Esophagus muscularis mucosa (tissue), 4 donors: ENCODE data around the gene P2RX5. TPM values are rescaled to one million over a fixed set of nuclear protein-coding genes. Genes with fewer than 3 reads are reported as not detected.
A peak's percentile ranks its signal among the peaks of the same experiment; 100 is the strongest.

Experiments used
- DNase-seq: peaks from one replicate; pipeline ENCODE4 v3.0.0-alpha.2; 2017; ENCODE audit errors: extremely low spot score
- H3K27ac ChIP-seq, 4 donors: fragments of 200-600 bp; sonication (generic); replicated peaks in 1 of 4; 1 replicate in 3 of 4; 2 replicates in 1 of 4; pipeline ENCODE4 v1.5.1; 2016 to 2019; ENCODE audit warnings: mild to moderate bottlenecking in 1 of 4
- H3K27me3 ChIP-seq, 4 donors: fragments of 200-600 bp; sonication (generic); one replicate each; pipeline versions ENCODE4 v1.5.1 to v1.6.0; 2016 to 2019
- H3K36me3 ChIP-seq, 4 donors: fragments of 200-600 bp; sonication (generic); one replicate each; pipeline ENCODE4 v1.5.1; 2016 to 2019
- H3K4me1 ChIP-seq, 4 donors: fragments of 200-600 bp; sonication (generic); one replicate each; pipeline ENCODE4 v1.5.1; 2016 to 2019
- H3K4me3 ChIP-seq, 4 donors: fragments of 200-600 bp; sonication (generic); 1 replicate in 2 of 4; 2 replicates in 2 of 4; pipeline ENCODE4 v1.5.1; 2016 to 2019; ENCODE audit warnings: mild to moderate bottlenecking in 4 of 4, moderate library complexity in 1 of 4
- H3K9me3 ChIP-seq, 4 donors: fragments of 200-600 bp; sonication (generic); 1 replicate in 3 of 4; 2 replicates in 1 of 4; pipeline ENCODE4 v1.5.1; 2016 to 2019
- CTCF ChIP-seq, 3 experiments: fragments of 200-600 bp in 2 of 3; fragments of 450-650 bp in 1 of 3; sonication (generic) in 2 of 3; IDR thresholded peaks; one replicate each; pipeline ENCODE4 v1.5.1; 2017 to 2019; ENCODE audit warnings: antibody characterized with exemption in 3 of 3, mild to moderate bottlenecking in 2 of 3, moderate library complexity in 1 of 3
- EP300 ChIP-seq: sonication (generic); formaldehyde crosslinking; IDR thresholded peaks from one replicate; pipeline ENCODE4 v1.6.1; 2017; ENCODE audit warnings: antibody characterized with exemption
- POLR2A ChIP-seq: fragments of 450-650 bp; IDR thresholded peaks from one replicate; pipeline ENCODE4 v1.6.1; 2017; ENCODE audit warnings: antibody characterized with exemption, moderate library complexity, mild to moderate bottlenecking, low read depth
- POLR2AphosphoS5 ChIP-seq, 2 donors: sonication (generic); formaldehyde crosslinking; IDR thresholded peaks; one replicate each; pipeline ENCODE4 v1.6.1; 2017; ENCODE audit warnings: antibody characterized with exemption in 2 of 2
- WGBS: methylation state at CpG from one replicate; pipeline ENCODE4 v1.1.5; 2018; 5-methylcytosine and 5-hydroxymethylcytosine counted together
- intact Hi-C: fragments of 100-400 bp; cut with DNase I; formaldehyde crosslinking; loops from one replicate; pipeline ENCODE4 v1.15.1; 2023
- total RNA-seq, 4 donors: library from RNA; depleted of rRNA; stranded (reverse); fragments of >200 nt; gene quantifications; one replicate each; pipeline versions ENCODE4 v1.1.0 to v1.2.1, GENCODE V29; 2016

P2RX5 gene
- total RNA-seq, 4 donors from 2014 or later, result 0.19 to 1.5 (median 1.0) TPM

DNA sequence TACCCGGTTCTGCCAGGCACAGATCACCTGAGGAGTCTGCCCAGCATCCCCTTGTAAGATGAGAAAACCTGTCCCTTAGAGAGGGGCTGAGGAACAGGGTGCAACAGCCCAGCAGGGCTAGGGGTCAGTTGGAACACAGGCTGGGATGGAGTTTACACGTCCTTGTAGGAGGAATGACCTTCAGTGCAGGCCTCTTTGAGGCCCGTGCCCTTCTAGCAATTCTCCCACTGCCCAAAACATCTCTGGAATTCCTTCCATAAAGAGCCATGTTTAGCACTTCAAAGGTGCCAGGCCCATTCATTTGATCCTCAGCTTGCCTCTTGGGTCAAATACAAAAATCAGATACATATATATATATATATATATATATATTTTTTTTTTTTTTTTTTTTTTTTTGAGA, 54.9 kb downstream of the P2RX5 start:
- no peak for DNase-seq
- H3K36me3 ChIP-seq, result peaks cover 0 to 58% (median 21%) of the 10 kb centered on the region in 4 donors
- H3K27ac ChIP-seq, result no peak overlapping the region
- WGBS, result 97% methylated on average over 3 of the region's 3 CpGs
- no peak for TF ChIP-seq CTCF (IDR thresholded peaks at IDR 0.05)
- no peak for TF ChIP-seq POLR2AphosphoS5 (IDR thresholded peaks at IDR 0.05)
- no peak for TF ChIP-seq EP300
- no peak for TF ChIP-seq POLR2A
- H3K4me1 ChIP-seq, result peaks cover 13 to 26% (median 15%) of the 10 kb centered on the region in 4 donors
- H3K27me3 ChIP-seq, result no peaks in the 10 kb centered on the region
- no peaks in the 10 kb centered on the region for H3K9me3 ChIP-seq
- intact Hi-C loops, result no loop called here
- no peak overlapping the region for H3K4me3 ChIP-seq

- DNase-seq, result no peak
- no peak overlapping the region for H3K27ac ChIP-seq
- H3K4me3 ChIP-seq, result no peak overlapping the region
- no peaks in the 10 kb centered on the region for H3K27me3 ChIP-seq
- H3K4me1 ChIP-seq, result peaks cover 20 to 27% (median 22%) of the 10 kb centered on the region in 4 donors
- 67% methylated on average over 7 of the region's 7 CpGs for WGBS
- no peaks in the 10 kb centered on the region for H3K9me3 ChIP-seq
- TF ChIP-seq POLR2AphosphoS5 (IDR thresholded peaks at IDR 0.05) (no peak), CTCF (IDR thresholded peaks at IDR 0.05) (no peak), POLR2A (no peak), EP300 (no peak)
- H3K36me3 ChIP-seq, result peaks cover 0 to 50% (median 19%) of the 10 kb centered on the region in 4 donors
- intact Hi-C loops, result no loop called here
These were observed 55.9 kb downstream of the P2RX5 start for GRCh38 chr17:3639981-3640596.

DNA sequence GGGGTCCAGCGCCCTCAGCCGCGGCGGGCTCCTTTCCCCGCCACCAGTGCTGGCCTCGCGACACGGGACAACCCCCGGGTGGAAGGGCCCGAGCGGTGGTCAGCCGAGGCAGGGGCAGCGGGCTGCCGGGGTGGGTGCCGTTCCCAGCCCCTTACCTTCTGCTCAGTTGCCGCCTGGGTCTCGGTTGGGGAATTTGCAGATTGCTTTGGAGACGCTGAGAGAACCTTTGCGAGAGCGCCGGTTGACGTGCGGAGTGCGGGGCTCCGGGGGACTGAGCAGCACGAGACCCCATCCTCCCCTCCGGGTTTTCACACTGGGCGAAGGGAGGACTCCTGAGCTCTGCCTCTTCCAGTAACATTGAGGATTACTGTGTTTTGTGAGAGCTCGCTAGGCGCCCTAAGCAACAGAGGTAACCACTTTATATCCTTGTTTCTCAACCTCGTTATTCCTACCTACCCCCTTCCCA, 59.0 kb downstream of the P2RX5 start:
- no peak for TF ChIP-seq POLR2AphosphoS5 (IDR thresholded peaks at IDR 0.05)
- no peak for TF ChIP-seq POLR2A
- TF ChIP-seq CTCF (IDR thresholded peaks at IDR 0.05), result no peak
- TF ChIP-seq EP300, result no peak
- Histone ChIP-seq H3K27ac (peak overlapping the region; percentile 89 to 95 (median 90)), H3K4me1 (peaks cover 33 to 45% (median 40%) of the 10 kb centered on the region in 4 donors), H3K27me3 (no peaks in the 10 kb centered on the region), H3K4me3 (peak overlapping the region; percentile 65 to 99 (median 94)), H3K9me3 (no peaks in the 10 kb centered on the region), H3K36me3 (peaks cover 0 to 25% (median 8%) of the 10 kb centered on the region in 4 donors)
- no peak for DNase-seq
- intact Hi-C loops, result loop anchor here (2.0 kb wide), 1 partner anchor 32 kb away; the partner anchor contains the start of genes EMC6 and TAX1BP3
- WGBS, result 2% methylated on average over 15 of the region's 31 CpGs

GRCh38 chr17:3636154-3636907, 59.6 kb downstream of the P2RX5 start, which contains the start of the genes CTNS and SHPK:
CTNS (plus strand) TSS chr17:3636760; CDS start chr17:3640207, 3,447 bp downstream.
SHPK (minus strand) TSS chr17:3636250; CDS start chr17:3636219, 31 bp downstream.
- intact Hi-C loops, result loop anchor here (2.0 kb wide), 1 partner anchor 32 kb away; the partner anchor contains the start of genes EMC6 and TAX1BP3
- TF ChIP-seq POLR2AphosphoS5 (IDR thresholded peaks at IDR 0.05), result peak; percentile 77 to 84
- peak; percentile 30 for TF ChIP-seq POLR2A
- TF ChIP-seq EP300, result no peak
- TF ChIP-seq CTCF (IDR thresholded peaks at IDR 0.05), result peak in 1 of 3 experiments; percentile 3
- H3K27me3 ChIP-seq, result no peaks in the 10 kb centered on the region
- peak within 1 kb of the TSS; percentile 89 to 95 (median 90) for H3K27ac ChIP-seq
- peak; percentile 99 for DNase-seq
- H3K9me3 ChIP-seq, result no peaks in the 10 kb centered on the region
- peak within 1 kb of the TSS; percentile 65 to 99 (median 94) for H3K4me3 ChIP-seq
- peaks cover 0 to 27% (median 7%) of the 10 kb centered on the region in 4 donors for H3K36me3 ChIP-seq
- 2% methylated on average over 21 of the region's 68 CpGs for WGBS
- H3K4me1 ChIP-seq, result peaks cover 33 to 45% (median 39%) of the 10 kb centered on the region in 4 donors
